HEK293 (cell line): Measurements from ENCODE around the gene NAALADL2.

ENCODE experiments used
- CTCF ChIA-PET: fragments of 350-600 bp; formaldehyde crosslinking; extraction: SDS; loops from one replicate; lab custom pipeline; 2021; ENCODE audit warnings: antibody characterized with exemption; lab: Yijun Ruan, JAX
- POLR2A ChIA-PET: fragments of 300-600 bp; formaldehyde crosslinking; extraction: SDS; loops from one replicate; lab custom pipeline; 2020; ENCODE audit warnings: antibody characterized with exemption, inconsistent platforms; lab: Yijun Ruan, JAX
- H3K27ac ChIP-seq: fragments of 200-500 bp; sonication (Bioruptor generic); 2 replicates; pipeline ENCODE4 v1.5.1; 2014; ENCODE audit warnings: low read depth, low read length, control low read depth, inconsistent platforms; ENCODE audit errors: extremely low read depth
- H3K36me3 ChIP-seq, 2 experiments: fragments of 200-500 bp in 1 of 2; sonication (Bioruptor generic) in 1 of 2; 1 replicate in 1 of 2; 2 replicates in 1 of 2; pipeline ENCODE4 v1.5.1; 2014 to 2017; ENCODE audit warnings: inconsistent platforms in 2 of 2, low read length in 2 of 2; ENCODE audit not compliant: control insufficient read depth in 2 of 2, insufficient read depth in 1 of 2
- H3K4me1 ChIP-seq: fragments of 200-500 bp; sonication (Bioruptor generic); 2 replicates; pipeline ENCODE4 v1.5.1; 2014; ENCODE audit warnings: mild to moderate bottlenecking, low read length, inconsistent platforms; ENCODE audit not compliant: control insufficient read depth, insufficient read depth
- H3K4me3 ChIP-seq: 2 replicates; pipeline ENCODE4 v1.5.1; 2011; ENCODE audit warnings: low read depth, mild to moderate bottlenecking, control low read depth, low read length, moderate library complexity
- H3K9me3 ChIP-seq: fragments of 200-500 bp; sonication (Bioruptor generic); 2 replicates; pipeline ENCODE4 v1.5.1; 2014; ENCODE audit warnings: low read depth, low read length, inconsistent platforms; ENCODE audit not compliant: control insufficient read depth, insufficient read depth
- ATF2 ChIP-seq: fragments of 450-650 bp; formaldehyde crosslinking; IDR thresholded peaks from 2 replicates; pipeline ENCODE4 v1.5.1; 2016; ENCODE audit warnings: missing biosample characterization, missing genetic modification characterization, low read depth
- BCL11A ChIP-seq: fragments of 450-650 bp; formaldehyde crosslinking; IDR thresholded peaks from 2 replicates; pipeline ENCODE4 v1.5.1; 2016; ENCODE audit warnings: low read depth, missing biosample characterization, missing genetic modification characterization
- BCL11B ChIP-seq: fragments of 450-650 bp; formaldehyde crosslinking; IDR thresholded peaks from 2 replicates; pipeline ENCODE4 v1.5.1; 2016; ENCODE audit warnings: low read depth, missing biosample characterization, missing genetic modification characterization
- HOXA7 ChIP-seq: sonication (generic); formaldehyde crosslinking; IDR thresholded peaks from 2 replicates; pipeline ENCODE4 v1.8.1; 2022; ENCODE audit warnings: missing genetic modification reagents, borderline replicate concordance
- KLF16 ChIP-seq: fragments of 450-650 bp; formaldehyde crosslinking; IDR thresholded peaks from 2 replicates; pipeline ENCODE4 v1.5.1; 2017; ENCODE audit warnings: missing biosample characterization, missing genetic modification characterization
- MYNN ChIP-seq: fragments of 450-650 bp; formaldehyde crosslinking; IDR thresholded peaks from 2 replicates; pipeline ENCODE4 v1.5.1; 2016; ENCODE audit warnings: missing biosample characterization, missing genetic modification characterization, borderline replicate concordance
- OVOL3 ChIP-seq: fragments of 450-650 bp; formaldehyde crosslinking; IDR thresholded peaks from 2 replicates; pipeline ENCODE4 v1.5.1; 2016; ENCODE audit warnings: missing biosample characterization, missing genetic modification characterization
- RBAK ChIP-seq: fragments of 450-650 bp; formaldehyde crosslinking; IDR thresholded peaks from 2 replicates; pipeline ENCODE4 v1.5.1; 2016; ENCODE audit warnings: missing biosample characterization, missing genetic modification characterization
- SCRT1 ChIP-seq: fragments of 450-650 bp; formaldehyde crosslinking; IDR thresholded peaks from 2 replicates; pipeline ENCODE4 v1.5.1; 2016; ENCODE audit warnings: missing biosample characterization, missing genetic modification characterization, borderline replicate concordance
- SP3 ChIP-seq: fragments of 450-650 bp; formaldehyde crosslinking; IDR thresholded peaks from 2 replicates; pipeline ENCODE4 v1.5.1; 2016; ENCODE audit warnings: missing biosample characterization, missing genetic modification characterization
- SP7 ChIP-seq: fragments of 450-650 bp; formaldehyde crosslinking; IDR thresholded peaks from 2 replicates; pipeline ENCODE4 v1.5.1; 2016; ENCODE audit warnings: missing biosample characterization, missing genetic modification characterization
- ZBTB1 ChIP-seq: fragments of 450-650 bp; formaldehyde crosslinking; IDR thresholded peaks from 2 replicates; pipeline ENCODE4 v1.5.1; 2016; ENCODE audit warnings: missing biosample characterization, missing genetic modification characterization
- ZBTB20 ChIP-seq: fragments of 450-650 bp; formaldehyde crosslinking; IDR thresholded peaks from 2 replicates; pipeline ENCODE4 v1.5.1; 2016; ENCODE audit warnings: missing biosample characterization, missing genetic modification characterization
- ZBTB49 ChIP-seq: fragments of 450-650 bp; formaldehyde crosslinking; IDR thresholded peaks from 2 replicates; pipeline ENCODE4 v1.5.1; 2016; ENCODE audit warnings: missing biosample characterization, missing genetic modification characterization, low read depth
- ZNF157 ChIP-seq: fragments of 450-650 bp; formaldehyde crosslinking; IDR thresholded peaks from 2 replicates; pipeline ENCODE4 v1.5.1; 2016; ENCODE audit warnings: missing biosample characterization, missing genetic modification characterization
- ZNF16 ChIP-seq: fragments of 450-650 bp; formaldehyde crosslinking; IDR thresholded peaks from 2 replicates; pipeline ENCODE4 v1.5.1; 2016; ENCODE audit warnings: low read depth, missing biosample characterization, missing genetic modification characterization
- ZNF223 ChIP-seq: fragments of 450-650 bp; formaldehyde crosslinking; IDR thresholded peaks from 2 replicates; pipeline ENCODE4 v1.5.1; 2016; ENCODE audit warnings: missing biosample characterization, missing genetic modification characterization
- ZNF24 ChIP-seq: fragments of 450-650 bp; formaldehyde crosslinking; IDR thresholded peaks from 2 replicates; pipeline ENCODE4 v1.5.1; 2016; ENCODE audit warnings: missing biosample characterization, missing genetic modification characterization
- ZNF302 ChIP-seq: fragments of 450-650 bp; formaldehyde crosslinking; IDR thresholded peaks from 2 replicates; pipeline ENCODE4 v1.5.1; 2016; ENCODE audit warnings: missing biosample characterization, missing genetic modification characterization, low read depth
- ZNF48 ChIP-seq: fragments of 450-650 bp; formaldehyde crosslinking; IDR thresholded peaks from 2 replicates; pipeline ENCODE4 v1.5.1; 2016; ENCODE audit warnings: missing biosample characterization, missing genetic modification characterization
- ZNF514 ChIP-seq: fragments of 450-650 bp; formaldehyde crosslinking; IDR thresholded peaks from 2 replicates; pipeline ENCODE4 v1.5.1; 2016; ENCODE audit warnings: missing biosample characterization, missing genetic modification characterization
- ZNF521 ChIP-seq: fragments of 450-650 bp; formaldehyde crosslinking; IDR thresholded peaks from 2 replicates; pipeline ENCODE4 v1.5.1; 2017; ENCODE audit warnings: missing biosample characterization, mild to moderate bottlenecking, missing genetic modification characterization
- ZNF548 ChIP-seq: fragments of 450-650 bp; formaldehyde crosslinking; IDR thresholded peaks from 2 replicates; pipeline ENCODE4 v1.5.1; 2016; ENCODE audit warnings: missing biosample characterization, missing genetic modification characterization
- ZNF623 ChIP-seq: fragments of 450-650 bp; formaldehyde crosslinking; IDR thresholded peaks from 2 replicates; pipeline ENCODE4 v1.5.1; 2016; ENCODE audit warnings: missing biosample characterization, missing genetic modification characterization
- ZNF707 ChIP-seq: fragments of 450-650 bp; formaldehyde crosslinking; IDR thresholded peaks from 2 replicates; pipeline ENCODE4 v1.5.1; 2016; ENCODE audit warnings: missing biosample characterization, missing genetic modification characterization
- TF ChIP-seq, protein P1 (sequence below): fragments of 450-650 bp; formaldehyde crosslinking; IDR thresholded peaks from 2 replicates; pipeline ENCODE4 v1.5.1; 2016; ENCODE audit warnings: missing biosample characterization, missing genetic modification characterization

NAALADL2 gene

GRCh38 chr3:174937478-174937877 is 78.3 kb downstream of the NAALADL2 start:
- H3K4me1 ChIP-seq: no peaks in the 10 kb centered on the region
- TF ChIP-seq, protein P1, sequence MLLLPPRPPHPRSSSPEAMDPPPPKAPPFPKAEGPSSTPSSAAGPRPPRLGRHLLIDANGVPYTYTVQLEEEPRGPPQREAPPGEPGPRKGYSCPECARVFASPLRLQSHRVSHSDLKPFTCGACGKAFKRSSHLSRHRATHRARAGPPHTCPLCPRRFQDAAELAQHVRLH (tag by site-specific recombination): no peak
- TF ChIP-seq ZNF521 (no peak), ZNF514 (tag by site-specific recombination) (no peak), ATF2 (tag by site-specific recombination) (no peak), RBAK (no peak), ZNF157 (tag by site-specific recombination) (no peak), ZNF24 (tag by site-specific recombination) (no peak), ZBTB20 (tag by site-specific recombination) (no peak)
- H3K9me3 ChIP-seq: no peaks in the 10 kb centered on the region
- POLR2A ChIA-PET: no interaction called here
- no peak overlapping the region for H3K27ac ChIP-seq
- no peak overlapping the region for H3K4me3 ChIP-seq
- H3K36me3 ChIP-seq: no peaks in the 10 kb centered on the region
- CTCF ChIA-PET: no interaction called here

- H3K36me3 ChIP-seq: no peaks in the 10 kb centered on the region
- no peak overlapping the region for H3K27ac ChIP-seq
- POLR2A ChIA-PET: no interaction called here
- CTCF ChIA-PET: no interaction called here
- no peak overlapping the region for H3K4me3 ChIP-seq
- H3K4me1 ChIP-seq: no peaks in the 10 kb centered on the region
- H3K9me3 ChIP-seq: no peaks in the 10 kb centered on the region
- no peak for TF ChIP-seq KLF16 (tag by site-specific recombination)
- no peak for TF ChIP-seq ZNF521
- TF ChIP-seq ZNF16 (tag by site-specific recombination): no peak
- TF ChIP-seq ZNF623 (tag by site-specific recombination): no peak
- TF ChIP-seq ZNF223 (tag by site-specific recombination): no peak
- TF ChIP-seq BCL11B (tag by site-specific recombination): no peak
- no peak for TF ChIP-seq ZNF48 (tag by site-specific recombination)
- no peak for TF ChIP-seq ZNF707 (tag by site-specific recombination)
Measured at GRCh38 chr3:174938102-174938501, 79.0 kb downstream of the NAALADL2 start.

GRCh38 chr3:174940151-174940550 is 81.0 kb downstream of the NAALADL2 start:
- no peak overlapping the region for H3K27ac ChIP-seq
- TF ChIP-seq ZNF623 (tag by site-specific recombination): no peak
- no peak for TF ChIP-seq HOXA7 (CRISPR knock-in tag)
- TF ChIP-seq ZNF548: no peak
- no peak for TF ChIP-seq SCRT1 (tag by site-specific recombination)
- CTCF ChIA-PET: no interaction called here

DNA sequence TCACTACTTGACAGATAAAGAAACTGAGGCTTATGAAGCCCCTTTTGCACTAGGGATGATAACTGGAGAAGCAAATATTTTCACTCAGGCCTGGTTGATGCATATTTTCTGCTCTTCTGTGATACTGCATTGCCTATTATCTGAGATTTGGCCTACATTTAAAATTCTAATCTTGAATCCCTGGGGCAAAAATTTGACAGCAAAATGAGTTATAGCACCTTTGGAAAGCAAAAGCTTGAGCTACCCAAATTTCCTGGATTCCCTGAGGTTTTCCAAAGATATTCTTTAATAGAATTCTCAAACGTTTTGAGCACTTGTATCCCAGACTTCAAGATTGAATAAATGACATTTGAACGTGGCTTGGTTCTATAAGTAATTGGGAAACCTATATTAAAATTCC is 86.1 kb downstream of the NAALADL2 start:
- ChIA-PET POLR2A (no interaction called here), CTCF (no interaction called here)
- H3K36me3 ChIP-seq: no peaks in the 10 kb centered on the region
- H3K9me3 ChIP-seq: no peaks in the 10 kb centered on the region
- H3K4me3 ChIP-seq: no peak overlapping the region
- TF ChIP-seq OVOL3 (tag by site-specific recombination): no peak
- no peak for TF ChIP-seq ZBTB49 (tag by site-specific recombination)
- TF ChIP-seq SP3 (tag by site-specific recombination): no peak
- no peak for TF ChIP-seq ZNF302 (tag by site-specific recombination)
- no peak for TF ChIP-seq MYNN (tag by site-specific recombination)
- TF ChIP-seq BCL11A: no peak
- no peak for TF ChIP-seq SP7
- no peak for TF ChIP-seq ZBTB1 (tag by site-specific recombination)
- TF ChIP-seq, all 188 proteins: peak for 0
- no peak overlapping the region for H3K27ac ChIP-seq
- H3K4me1 ChIP-seq: 0 out of 2 replicates have a peak, but pooled peaks cover 5% of the 10 kb centered on the region

More at GRCh38 chr3:174940151-174940550, 81.0 kb downstream of the NAALADL2 start:
- Histone ChIP-seq H3K4me1 (no peaks in the 10 kb centered on the region), H3K9me3 (no peaks in the 10 kb centered on the region), H3K36me3 (no peaks in the 10 kb centered on the region), H3K4me3 (no peak overlapping the region)
- POLR2A ChIA-PET: no interaction called here
